ENCODE data around the gene MYO9B.
"Not testable (repeated sequence)": the region's sequence is repeated elsewhere in the genome, so short reads cannot be mapped to it uniquely, and the experiment has no call there.

MYO9B gene

GRCh38 chr19:17156947-17157302 is 81.3 kb downstream of the MYO9B start:
- Histone ChIP-seq H3K4me3 (ENCODE audit: low read length in 2 of 2) (no peak overlapping the region), H3K27me3 (ENCODE audit: control insufficient read depth in 2 of 2, insufficient read depth in 2 of 2, low read length in 2 of 2) (no peaks in the 10 kb centered on the region), H3K9ac (ENCODE audit: low read depth in 1 of 2, low read length in 2 of 2) (no peak overlapping the region), H3K4me1 (ENCODE audit: control insufficient read depth in 2 of 2, insufficient read depth in 2 of 2, low read length in 2 of 2) (no peaks in the 10 kb centered on the region), H3K27ac (ENCODE audit: low read depth in 2 of 2, low read length in 2 of 2) (peak overlapping the region in 1 of 2 donors; percentile 38), H3K36me3 (ENCODE audit: control insufficient read depth in 2 of 2, insufficient read depth in 2 of 2, low read length in 2 of 2) (peaks cover 52 to 61% of the 10 kb centered on the region in 2 donors), H3K9me3 (ENCODE audit: control insufficient read depth in 2 of 2, low read length in 2 of 2) (no peaks in the 10 kb centered on the region)

- no peaks in the 10 kb centered on the region for H3K4me1 ChIP-seq (ENCODE audit: control insufficient read depth in 2 of 2, insufficient read depth in 2 of 2, low read length in 2 of 2)
- no peak overlapping the region for H3K9ac ChIP-seq (ENCODE audit: low read depth in 1 of 2, low read length in 2 of 2)
- H3K27ac ChIP-seq (ENCODE audit: low read depth in 2 of 2, low read length in 2 of 2), result no peak overlapping the region
- H3K27me3 ChIP-seq (ENCODE audit: control insufficient read depth in 2 of 2, insufficient read depth in 2 of 2, low read length in 2 of 2), result no peaks in the 10 kb centered on the region
- H3K36me3 ChIP-seq (ENCODE audit: control insufficient read depth in 2 of 2, insufficient read depth in 2 of 2, low read length in 2 of 2), result peaks cover 59 to 70% of the 10 kb centered on the region in 2 donors
- H3K9me3 ChIP-seq (ENCODE audit: control insufficient read depth in 2 of 2, low read length in 2 of 2), result no peaks in the 10 kb centered on the region
- no peak overlapping the region for H3K4me3 ChIP-seq (ENCODE audit: low read length in 2 of 2)
Measured at GRCh38 chr19:17158584-17158983, 83.0 kb downstream of the MYO9B start.

GRCh38 chr19:17159466-17160393 is 84.2 kb downstream of the MYO9B start:
- no peak overlapping the region for H3K9ac ChIP-seq (ENCODE audit: low read depth in 1 of 2, low read length in 2 of 2)
- no peak overlapping the region for H3K27ac ChIP-seq (ENCODE audit: low read depth in 2 of 2, low read length in 2 of 2)
- no peaks in the 10 kb centered on the region for H3K27me3 ChIP-seq (ENCODE audit: control insufficient read depth in 2 of 2, insufficient read depth in 2 of 2, low read length in 2 of 2)
- no peak overlapping the region for H3K4me3 ChIP-seq (ENCODE audit: low read length in 2 of 2)
- no peaks in the 10 kb centered on the region for H3K4me1 ChIP-seq (ENCODE audit: control insufficient read depth in 2 of 2, insufficient read depth in 2 of 2, low read length in 2 of 2)
- H3K36me3 ChIP-seq (ENCODE audit: control insufficient read depth in 2 of 2, insufficient read depth in 2 of 2, low read length in 2 of 2), result peaks cover 55 to 71% of the 10 kb centered on the region in 2 donors
- no peaks in the 10 kb centered on the region for H3K9me3 ChIP-seq (ENCODE audit: control insufficient read depth in 2 of 2, low read length in 2 of 2)

- Histone ChIP-seq H3K9me3 (ENCODE audit: control insufficient read depth in 2 of 2, low read length in 2 of 2) (no peaks in the 10 kb centered on the region), H3K27me3 (ENCODE audit: control insufficient read depth in 2 of 2, insufficient read depth in 2 of 2, low read length in 2 of 2) (no peaks in the 10 kb centered on the region), H3K27ac (ENCODE audit: low read depth in 2 of 2, low read length in 2 of 2) (no peak overlapping the region), H3K4me3 (ENCODE audit: low read length in 2 of 2) (no peak overlapping the region), H3K36me3 (ENCODE audit: control insufficient read depth in 2 of 2, insufficient read depth in 2 of 2, low read length in 2 of 2) (peaks cover 46 to 75% of the 10 kb centered on the region in 2 donors), H3K9ac (ENCODE audit: low read depth in 1 of 2, low read length in 2 of 2) (no peak overlapping the region), H3K4me1 (ENCODE audit: control insufficient read depth in 2 of 2, insufficient read depth in 2 of 2, low read length in 2 of 2) (no peaks in the 10 kb centered on the region)
Measured at GRCh38 chr19:17160908-17161307, 85.3 kb downstream of the MYO9B start.

- not testable (repeated sequence) for H3K9me3 ChIP-seq (ENCODE audit: control insufficient read depth in 2 of 2, low read length in 2 of 2); H3K27ac ChIP-seq (ENCODE audit: low read depth in 2 of 2, low read length in 2 of 2); H3K4me3 ChIP-seq (ENCODE audit: low read length in 2 of 2); H3K9ac ChIP-seq (ENCODE audit: low read depth in 1 of 2, low read length in 2 of 2); H3K4me1 ChIP-seq (ENCODE audit: control insufficient read depth in 2 of 2, insufficient read depth in 2 of 2, low read length in 2 of 2); H3K27me3 ChIP-seq (ENCODE audit: control insufficient read depth in 2 of 2, insufficient read depth in 2 of 2, low read length in 2 of 2)
- peaks cover 46 to 68% of the 10 kb centered on the region in 2 donors for H3K36me3 ChIP-seq (ENCODE audit: control insufficient read depth in 2 of 2, insufficient read depth in 2 of 2, low read length in 2 of 2)
Measured at GRCh38 chr19:17162131-17162530, 86.6 kb downstream of the MYO9B start.

- no peaks in the 10 kb centered on the region for H3K9me3 ChIP-seq (ENCODE audit: control insufficient read depth in 2 of 2, low read length in 2 of 2)
- no peak overlapping the region for H3K27ac ChIP-seq (ENCODE audit: low read depth in 2 of 2, low read length in 2 of 2)
- H3K36me3 ChIP-seq (ENCODE audit: control insufficient read depth in 2 of 2, insufficient read depth in 2 of 2, low read length in 2 of 2), result peaks cover 45 to 68% of the 10 kb centered on the region in 2 donors
- H3K27me3 ChIP-seq (ENCODE audit: control insufficient read depth in 2 of 2, insufficient read depth in 2 of 2, low read length in 2 of 2), result no peaks in the 10 kb centered on the region
- H3K4me3 ChIP-seq (ENCODE audit: low read length in 2 of 2), result no peak overlapping the region
- no peak overlapping the region for H3K9ac ChIP-seq (ENCODE audit: low read depth in 1 of 2, low read length in 2 of 2)
- H3K4me1 ChIP-seq (ENCODE audit: control insufficient read depth in 2 of 2, insufficient read depth in 2 of 2, low read length in 2 of 2), result no peaks in the 10 kb centered on the region
Measured at GRCh38 chr19:17162580-17162979, 87.0 kb downstream of the MYO9B start.

GRCh38 chr19:17163652-17164051 is 88.1 kb downstream of the MYO9B start:
- no peaks in the 10 kb centered on the region for H3K9me3 ChIP-seq (ENCODE audit: control insufficient read depth in 2 of 2, low read length in 2 of 2)
- no peaks in the 10 kb centered on the region for H3K27me3 ChIP-seq (ENCODE audit: control insufficient read depth in 2 of 2, insufficient read depth in 2 of 2, low read length in 2 of 2)
- no peak overlapping the region for H3K9ac ChIP-seq (ENCODE audit: low read depth in 1 of 2, low read length in 2 of 2)
- no peak overlapping the region for H3K27ac ChIP-seq (ENCODE audit: low read depth in 2 of 2, low read length in 2 of 2)
- H3K4me3 ChIP-seq (ENCODE audit: low read length in 2 of 2), result no peak overlapping the region
- H3K36me3 ChIP-seq (ENCODE audit: control insufficient read depth in 2 of 2, insufficient read depth in 2 of 2, low read length in 2 of 2), result peaks cover 51 to 72% of the 10 kb centered on the region in 2 donors
- H3K4me1 ChIP-seq (ENCODE audit: control insufficient read depth in 2 of 2, insufficient read depth in 2 of 2, low read length in 2 of 2), result no peaks in the 10 kb centered on the region

GRCh38 chr19:17164639-17165038 is 89.1 kb downstream of the MYO9B start:
- Histone ChIP-seq H3K4me1 (ENCODE audit: control insufficient read depth in 2 of 2, insufficient read depth in 2 of 2, low read length in 2 of 2) (no peaks in the 10 kb centered on the region), H3K4me3 (ENCODE audit: low read length in 2 of 2) (no peak overlapping the region), H3K27ac (ENCODE audit: low read depth in 2 of 2, low read length in 2 of 2) (no peak overlapping the region), H3K9me3 (ENCODE audit: control insufficient read depth in 2 of 2, low read length in 2 of 2) (no peaks in the 10 kb centered on the region), H3K27me3 (ENCODE audit: control insufficient read depth in 2 of 2, insufficient read depth in 2 of 2, low read length in 2 of 2) (no peaks in the 10 kb centered on the region), H3K36me3 (ENCODE audit: control insufficient read depth in 2 of 2, insufficient read depth in 2 of 2, low read length in 2 of 2) (peaks cover 48 to 72% of the 10 kb centered on the region in 2 donors), H3K9ac (ENCODE audit: low read depth in 1 of 2, low read length in 2 of 2) (no peak overlapping the region)

GRCh38 chr19:17165715-17166114 is 90.1 kb downstream of the MYO9B start:
- H3K9me3 ChIP-seq (ENCODE audit: control insufficient read depth in 2 of 2, low read length in 2 of 2), result no peaks in the 10 kb centered on the region
- H3K4me1 ChIP-seq (ENCODE audit: control insufficient read depth in 2 of 2, insufficient read depth in 2 of 2, low read length in 2 of 2), result no peaks in the 10 kb centered on the region
- no peak overlapping the region for H3K27ac ChIP-seq (ENCODE audit: low read depth in 2 of 2, low read length in 2 of 2)
- no peak overlapping the region for H3K4me3 ChIP-seq (ENCODE audit: low read length in 2 of 2)
- H3K9ac ChIP-seq (ENCODE audit: low read depth in 1 of 2, low read length in 2 of 2), result no peak overlapping the region
- H3K36me3 ChIP-seq (ENCODE audit: control insufficient read depth in 2 of 2, insufficient read depth in 2 of 2, low read length in 2 of 2), result peaks cover 42 to 72% of the 10 kb centered on the region in 2 donors
- H3K27me3 ChIP-seq (ENCODE audit: control insufficient read depth in 2 of 2, insufficient read depth in 2 of 2, low read length in 2 of 2), result no peaks in the 10 kb centered on the region

GRCh38 chr19:17170538-17171297 is 95.1 kb downstream of the MYO9B start:
- Histone ChIP-seq H3K27me3 (ENCODE audit: control insufficient read depth in 2 of 2, insufficient read depth in 2 of 2, low read length in 2 of 2) (no peaks in the 10 kb centered on the region), H3K9me3 (ENCODE audit: control insufficient read depth in 2 of 2, low read length in 2 of 2) (no peaks in the 10 kb centered on the region), H3K4me3 (ENCODE audit: low read length in 2 of 2) (no peak overlapping the region), H3K27ac (ENCODE audit: low read depth in 2 of 2, low read length in 2 of 2) (no peak overlapping the region), H3K9ac (ENCODE audit: low read depth in 1 of 2, low read length in 2 of 2) (no peak overlapping the region), H3K4me1 (ENCODE audit: control insufficient read depth in 2 of 2, insufficient read depth in 2 of 2, low read length in 2 of 2) (no peaks in the 10 kb centered on the region), H3K36me3 (ENCODE audit: control insufficient read depth in 2 of 2, insufficient read depth in 2 of 2, low read length in 2 of 2) (peaks cover 49 to 65% of the 10 kb centered on the region in 2 donors)
